Mesenchymal stem cell (in vitro differentiated cells and primary cell): ENCODE data around the gene CDK14.

Source experiments
- DNase-seq: peaks from one replicate; pipeline ENCODE4 v3.0.0-alpha.2; 2013
- H2AFZ ChIP-seq: one replicate; pipeline ENCODE4 v1.6.1; 2013; ENCODE audit warnings: low read depth, mild to moderate bottlenecking, control low read depth, inconsistent platforms, low read length, moderate library complexity
- H2AK5ac ChIP-seq: 2 replicates; pipeline ENCODE4 v1.6.1; 2013; ENCODE audit warnings: low read length, moderate library complexity, mild to moderate bottlenecking, inconsistent platforms; ENCODE audit not compliant: severe bottlenecking
- H2BK120ac ChIP-seq: one replicate; pipeline ENCODE4 v1.6.1; 2013; ENCODE audit warnings: low read depth, mild to moderate bottlenecking, inconsistent platforms, low read length, moderate library complexity
- H2BK12ac ChIP-seq, 2 experiments: one replicate each; pipeline ENCODE4 v1.6.1; 2013; ENCODE audit warnings: inconsistent platforms in 2 of 2, low read length in 2 of 2, mild to moderate bottlenecking in 2 of 2, moderate library complexity in 2 of 2, control low read depth in 1 of 2
- H2BK15ac ChIP-seq: one replicate; pipeline ENCODE4 v1.6.1; 2013; ENCODE audit warnings: mild to moderate bottlenecking, low read depth, inconsistent platforms; ENCODE audit not compliant: poor library complexity, severe bottlenecking
- H2BK5ac ChIP-seq: 2 replicates; pipeline ENCODE4 v1.6.1; 2013; ENCODE audit warnings: low read depth, mild to moderate bottlenecking, low read length, control low read depth, inconsistent platforms; ENCODE audit not compliant: poor library complexity, severe bottlenecking
- H3K14ac ChIP-seq, 2 experiments: one replicate each; pipeline ENCODE4 v1.6.1; 2013; ENCODE audit warnings: inconsistent platforms in 2 of 2, low read length in 2 of 2, control low read depth in 1 of 2, mild to moderate bottlenecking in 1 of 2, moderate library complexity in 1 of 2
- H3K18ac ChIP-seq, 2 experiments: one replicate each; pipeline ENCODE4 v1.6.1; 2013; ENCODE audit warnings: inconsistent platforms in 2 of 2, low read length in 2 of 2, control low read depth in 1 of 2, low read depth in 1 of 2, mild to moderate bottlenecking in 1 of 2
- H3K23ac ChIP-seq, 2 experiments: one replicate each; pipeline ENCODE4 v1.6.1; 2013; ENCODE audit warnings: inconsistent platforms in 2 of 2, low read length in 2 of 2, mild to moderate bottlenecking in 2 of 2, moderate library complexity in 2 of 2, control low read depth in 1 of 2
- H3K27ac ChIP-seq: 2 replicates; pipeline ENCODE4 v1.5.1; 2013; ENCODE audit warnings: mild to moderate bottlenecking, moderate library complexity, low read length, control low read depth, inconsistent platforms; ENCODE audit not compliant: poor library complexity, severe bottlenecking
- H3K27me3 ChIP-seq, 2 experiments: 2 replicates each; pipeline versions ENCODE4 v1.6.1 to v1.7.0; 2013; ENCODE audit warnings: low read length in 2 of 2, mild to moderate bottlenecking in 2 of 2, moderate library complexity in 2 of 2, control low read depth in 1 of 2, inconsistent platforms in 1 of 2; ENCODE audit not compliant: control insufficient read depth in 1 of 2, insufficient read depth in 1 of 2
- H3K36me3 ChIP-seq, 2 experiments: 2 replicates each; pipeline versions ENCODE4 v1.6.1 to v1.7.0; 2013; ENCODE audit warnings: low read length in 2 of 2, control low read depth in 1 of 2, inconsistent platforms in 1 of 2, low read depth in 1 of 2, mild to moderate bottlenecking in 1 of 2; ENCODE audit not compliant: insufficient read depth in 2 of 2, control insufficient read depth in 1 of 2
- H3K4ac ChIP-seq, 2 experiments: one replicate each; pipeline ENCODE4 v1.6.1; 2013; ENCODE audit warnings: inconsistent platforms in 2 of 2, low read length in 2 of 2, mild to moderate bottlenecking in 2 of 2, moderate library complexity in 2 of 2, control low read depth in 1 of 2, low read depth in 1 of 2
- H3K4me1 ChIP-seq: 2 replicates; pipeline ENCODE4 v1.6.1; 2013; ENCODE audit warnings: low read depth, low read length, control low read depth; ENCODE audit not compliant: control insufficient read depth, insufficient read depth
- H3K4me2 ChIP-seq: 2 replicates; pipeline ENCODE4 v1.6.1; 2013; ENCODE audit warnings: low read length, mild to moderate bottlenecking, inconsistent platforms; ENCODE audit not compliant: poor library complexity, severe bottlenecking
- H3K4me3 ChIP-seq, 2 experiments: 2 replicates each; pipeline versions ENCODE4 v1.5.1 to v1.7.0; 2013; ENCODE audit warnings: low read length in 2 of 2, mild to moderate bottlenecking in 2 of 2, control low read depth in 1 of 2, low read depth in 1 of 2; ENCODE audit not compliant: insufficient read depth in 1 of 2
- H3K79me1 ChIP-seq: replicated peaks from 2 replicates; pipeline ENCODE4 v1.6.1; 2013; ENCODE audit warnings: mild to moderate bottlenecking, control low read depth, low read length, inconsistent platforms; ENCODE audit not compliant: poor library complexity, severe bottlenecking
- H3K9ac ChIP-seq: 2 replicates; pipeline ENCODE4 v1.7.0; 2013; ENCODE audit warnings: mild to moderate bottlenecking, low read length, moderate library complexity
- H3K9me3 ChIP-seq: 2 replicates; pipeline ENCODE4 v1.7.0; 2013; ENCODE audit warnings: mild to moderate bottlenecking, low read length; ENCODE audit not compliant: control insufficient read depth
- H4K8ac ChIP-seq: one replicate; pipeline ENCODE4 v1.6.1; 2013; ENCODE audit warnings: inconsistent platforms, mild to moderate bottlenecking, low read length, moderate library complexity
- H4K91ac ChIP-seq: one replicate; pipeline ENCODE4 v1.6.1; 2013; ENCODE audit warnings: mild to moderate bottlenecking, low read length, inconsistent platforms
- WGBS: methylation state at CpG from one replicate; pipeline ENCODE4 v1.1.7; 2013; ENCODE audit warnings: mixed read lengths; 5-methylcytosine and 5-hydroxymethylcytosine counted together

Gene CDK14

DNA sequence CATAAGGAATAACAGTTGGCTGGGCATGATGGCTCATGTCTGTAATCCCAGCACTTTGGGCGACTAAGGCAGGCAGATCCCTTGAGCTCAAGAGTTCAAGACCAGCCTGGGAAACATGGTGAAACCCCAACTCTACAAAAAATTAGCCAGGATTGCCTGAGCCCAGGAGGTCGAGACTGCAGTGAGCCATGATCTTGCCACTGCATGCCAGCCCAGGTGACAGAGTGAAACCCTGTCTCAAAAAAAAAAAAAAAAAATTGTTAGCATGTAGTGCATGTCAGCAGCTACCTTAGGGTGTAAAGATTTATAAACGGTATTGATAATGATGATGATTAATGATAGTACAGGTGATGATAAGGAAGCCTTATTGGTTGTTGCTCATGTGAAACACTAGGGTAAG is 336.9 kb downstream of the CDK14 start:
- WGBS, result 100% methylated on average over 2 of the region's 3 CpGs
- no peak overlapping the region for H3K4me3 ChIP-seq

DNA sequence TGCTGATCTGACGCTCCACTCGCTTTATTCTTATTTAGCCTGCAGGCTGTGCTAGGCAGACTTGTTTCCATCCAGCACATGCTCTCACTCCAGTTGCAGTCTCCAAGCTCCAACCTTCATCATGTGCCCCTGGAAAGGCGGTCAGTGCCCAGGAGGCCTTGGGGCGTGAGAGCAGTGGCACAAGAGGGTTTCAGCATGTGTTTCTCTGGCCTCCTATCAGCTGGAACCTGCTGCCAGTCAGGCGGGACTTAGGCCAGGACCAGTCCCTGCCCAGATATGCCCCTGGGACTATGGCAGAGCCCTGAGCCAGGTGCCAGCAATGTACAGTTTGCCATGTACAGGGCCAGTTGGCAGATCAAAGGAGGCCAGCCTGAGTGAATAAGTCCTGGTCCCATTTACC is 337.9 kb downstream of the CDK14 start:
- 98% methylated on average over 5 of the region's 5 CpGs for WGBS
- no peak overlapping the region for H3K4me3 ChIP-seq
- no peak overlapping the region for H3K27ac ChIP-seq
- no peak overlapping the region for H4K91ac ChIP-seq
- no peak overlapping the region for H3K4ac ChIP-seq
- no peak overlapping the region for H2BK120ac ChIP-seq
- H3K4me1 ChIP-seq, result no peaks in the 10 kb centered on the region
- H3K4me2 ChIP-seq, result no peak overlapping the region
- no peak overlapping the region for H3K14ac ChIP-seq
- no peak overlapping the region for H3K18ac ChIP-seq
- no peak overlapping the region for H2AFZ ChIP-seq
- no peaks in the 10 kb centered on the region for H3K27me3 ChIP-seq
- peaks cover 6% of the 10 kb centered on the region for H3K79me1 ChIP-seq
- DNase-seq, result no peak
- no peaks in the 10 kb centered on the region for H3K36me3 ChIP-seq
- H2AK5ac ChIP-seq, result no peak overlapping the region
- H2BK12ac ChIP-seq, result no peak overlapping the region
- no peak overlapping the region for H3K9ac ChIP-seq
- no peak overlapping the region for H2BK15ac ChIP-seq
- H2BK5ac ChIP-seq, result no peak overlapping the region
- H3K9me3 ChIP-seq, result no peaks in the 10 kb centered on the region
- H3K23ac ChIP-seq, result no peak overlapping the region
- no peak overlapping the region for H4K8ac ChIP-seq

More for the DNA sequence above, 336.9 kb downstream of the CDK14 start:
- Histone ChIP-seq H2BK120ac (no peak overlapping the region), H2BK12ac (no peak overlapping the region), H2BK5ac (no peak overlapping the region), H3K36me3 (peaks cover 0 to 4% of the 10 kb centered on the region in 2 experiments), H2BK15ac (no peak overlapping the region), H3K14ac (no peak overlapping the region), H3K4me1 (no peaks in the 10 kb centered on the region), H3K79me1 (peaks cover 6% of the 10 kb centered on the region), H3K27me3 (no peaks in the 10 kb centered on the region), H2AK5ac (no peak overlapping the region), H4K91ac (no peak overlapping the region), H3K18ac (no peak overlapping the region), H4K8ac (no peak overlapping the region), H3K9me3 (no peaks in the 10 kb centered on the region), H3K23ac (no peak overlapping the region), H3K4me2 (no peak overlapping the region), H2AFZ (no peak overlapping the region), H3K27ac (no peak overlapping the region), H3K4ac (no peak overlapping the region), H3K9ac (no peak overlapping the region)
- DNase-seq, result no peak

DNA sequence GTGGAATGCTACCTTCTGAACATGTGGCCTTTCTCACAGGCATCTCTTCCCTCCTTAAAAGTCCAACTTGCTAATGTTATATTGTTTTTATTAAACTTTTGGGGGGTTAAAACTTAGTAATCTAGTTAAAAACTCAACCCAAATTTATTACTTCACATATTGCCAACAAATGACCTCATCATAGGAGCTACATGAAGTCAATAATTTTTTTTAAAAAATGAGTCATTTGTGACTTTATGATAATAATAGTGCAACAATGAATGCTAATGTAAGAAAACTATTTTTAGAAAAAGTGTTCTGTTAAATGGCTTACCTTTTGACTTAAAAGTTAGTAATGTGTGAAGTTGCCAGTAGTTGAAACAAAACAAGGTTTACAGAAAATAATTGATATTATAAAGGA is 342.2 kb downstream of the CDK14 start:
- DNase-seq, result no peak
- no peak overlapping the region for H3K14ac ChIP-seq
- no peak overlapping the region for H4K91ac ChIP-seq
- no peak overlapping the region for H2BK15ac ChIP-seq
- no peak overlapping the region for H3K4ac ChIP-seq
- H3K4me2 ChIP-seq, result no peak overlapping the region
- no peak overlapping the region for H4K8ac ChIP-seq
- no peak overlapping the region for H2AFZ ChIP-seq
- no peak overlapping the region for H3K4me3 ChIP-seq
- H3K9me3 ChIP-seq, result no peaks in the 10 kb centered on the region
- H3K9ac ChIP-seq, result no peak overlapping the region
- H3K36me3 ChIP-seq, result peaks cover 0 to 4% of the 10 kb centered on the region in 2 experiments
- H2AK5ac ChIP-seq, result no peak overlapping the region
- no peak overlapping the region for H2BK12ac ChIP-seq
- H3K27me3 ChIP-seq, result no peaks in the 10 kb centered on the region
- peaks cover 11% of the 10 kb centered on the region for H3K79me1 ChIP-seq
- no peak overlapping the region for H2BK120ac ChIP-seq
- no peak overlapping the region for H2BK5ac ChIP-seq
- H3K27ac ChIP-seq, result no peak overlapping the region
- no peak overlapping the region for H3K18ac ChIP-seq
- no peak overlapping the region for H3K23ac ChIP-seq
- no peaks in the 10 kb centered on the region for H3K4me1 ChIP-seq

DNA sequence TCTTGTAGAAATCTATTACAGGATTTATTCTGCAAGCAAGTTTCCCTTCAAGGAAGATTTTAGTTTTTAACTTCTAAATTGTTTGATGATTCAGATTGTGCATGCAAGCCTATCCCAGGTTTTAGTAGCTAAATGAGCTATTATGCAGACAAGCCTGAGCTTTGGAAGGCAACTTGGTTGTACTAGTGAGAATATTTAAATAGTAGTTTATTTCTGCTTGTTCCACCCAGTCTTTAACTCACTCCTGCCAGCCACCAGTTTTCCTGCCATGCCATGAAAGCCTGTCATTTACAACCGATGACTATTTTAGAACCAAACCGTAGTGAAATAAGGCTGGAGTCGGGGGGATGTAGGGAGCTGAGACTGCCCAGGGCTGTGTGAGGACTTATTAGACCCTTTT is 343.5 kb downstream of the CDK14 start:
- no peak overlapping the region for H2BK120ac ChIP-seq

More for the DNA sequence above, 343.5 kb downstream of the CDK14 start:
- Histone ChIP-seq H3K23ac (no peak overlapping the region), H2BK12ac (no peak overlapping the region), H3K9ac (no peak overlapping the region), H3K27ac (no peak overlapping the region), H3K36me3 (peaks cover 0 to 4% of the 10 kb centered on the region in 2 experiments), H3K79me1 (peaks cover 11% of the 10 kb centered on the region), H3K27me3 (no peaks in the 10 kb centered on the region), H3K4ac (no peak overlapping the region), H4K8ac (no peak overlapping the region), H2BK5ac (no peak overlapping the region), H2BK15ac (no peak overlapping the region), H3K4me1 (no peaks in the 10 kb centered on the region), H4K91ac (no peak overlapping the region), H2AFZ (no peak overlapping the region), H3K4me3 (no peak overlapping the region), H3K4me2 (no peak overlapping the region), H3K9me3 (no peaks in the 10 kb centered on the region), H3K14ac (no peak overlapping the region), H2AK5ac (no peak overlapping the region), H3K18ac (no peak overlapping the region)
- no peak for DNase-seq
- WGBS, result 100% methylated on average over 3 of the region's 3 CpGs
